HCT116 (cell line): ENCODE results near the gene PMF1. TPM values are rescaled to one million over a fixed set of nuclear protein-coding genes. Genes with fewer than 3 reads are reported as not detected.

ENCODE experiments used
- ATAC-seq: fragments of 200-7000 bp; cut with Tn5 transposase; 2 replicates; pipeline ENCODE4 v1.9.1; 2020; ENCODE audit warnings: mild to moderate bottlenecking, moderate library complexity
- BruUV-seq: library from RNA; stranded (reverse); fragments of 400-500 nt; replicated peaks from 2 replicates; lab custom pipeline; 2021; lab: Mats Ljungman, UMichigan
- CTCF ChIA-PET: fragments of 300-600 bp; sonication (Branson Sonifier 250); formaldehyde crosslinking; loops from one replicate; lab custom pipeline; 2021; ENCODE audit warnings: antibody characterized with exemption; lab: Charles Lee
- POLR2A ChIA-PET: fragments of 300-600, 350-600 bp; sonication (Branson Sonifier 250); formaldehyde crosslinking; loops from one replicate; lab custom pipeline; 2021; ENCODE audit warnings: antibody characterized with exemption; lab: Charles Lee
- RAD21 ChIA-PET, 2 experiments: fragments of 300-600 bp; sonication (Branson Sonifier 250); formaldehyde crosslinking; loops; one replicate each; lab custom pipeline; 2023; ENCODE audit warnings: low total read pairs in 2 of 2; ENCODE audit not compliant: uncharacterized antibody in 2 of 2, unreplicated experiment in 2 of 2, low non-redundant PET in 1 of 2; lab: Charles Lee
- DNase-seq: peaks from one replicate; pipeline ENCODE4 v3.0.0-alpha.2; 2010; ENCODE audit warnings: low read depth, low spot score
- H2AFZ ChIP-seq: fragments of 200-600 bp; shearing (Covaris generic), sonication (generic); 2 replicates; pipeline ENCODE4 v1.6.1; 2017; ENCODE audit warnings: low read depth, mixed run types, mixed read lengths, antibody characterized with exemption, low read length; ENCODE audit not compliant: poor library complexity, severe bottlenecking
- H3K27ac ChIP-seq: 2 replicates; pipeline ENCODE4 v1.5.1; 2012; ENCODE audit warnings: low read depth, low read length
- H3K27me3 ChIP-seq: fragments of 200-600 bp; sonication (generic); 2 replicates; pipeline ENCODE4 v1.6.1; 2016; ENCODE audit warnings: mixed run types, low read length, mixed read lengths; ENCODE audit not compliant: insufficient read depth
- H3K36me3 ChIP-seq, 2 experiments: fragments of 200-500 bp in 1 of 2; fragments of 200-600 bp in 1 of 2; sonication (Bioruptor generic) in 1 of 2; sonication (generic) in 1 of 2; 2 replicates each; pipeline versions ENCODE4 v1.5.1 to v1.6.1; 2014 to 2016; ENCODE audit warnings: low read length in 2 of 2, inconsistent platforms in 1 of 2, mixed read lengths in 1 of 2, mixed run types in 1 of 2; ENCODE audit not compliant: insufficient read depth in 2 of 2, control insufficient read depth in 1 of 2
- H3K4me1 ChIP-seq, 2 experiments: fragments of 200-600 bp in 1 of 2; sonication (generic) in 1 of 2; 2 replicates each; pipeline versions ENCODE4 v1.5.1 to v1.6.1; 2012 to 2017; ENCODE audit warnings: low read length in 2 of 2, inconsistent platforms in 1 of 2, mild to moderate bottlenecking in 1 of 2, mixed read lengths in 1 of 2, mixed run types in 1 of 2, moderate library complexity in 1 of 2; ENCODE audit not compliant: insufficient read depth in 2 of 2, control insufficient read depth in 1 of 2
- H3K4me2 ChIP-seq: fragments of 200-600 bp; sonication (generic); 2 replicates; pipeline ENCODE4 v1.6.1; 2017; ENCODE audit warnings: mixed run types, low read length, mixed read lengths
- H3K4me3 ChIP-seq, 2 experiments: fragments of 200-600 bp in 1 of 2; sonication (generic) in 1 of 2; replicated peaks in 1 of 2; 2 replicates each; pipeline ENCODE4 v1.5.1; 2011 to 2016; ENCODE audit warnings: low read length in 2 of 2, control low read depth in 1 of 2, low read depth in 1 of 2, mild to moderate bottlenecking in 1 of 2, mixed read lengths in 1 of 2, mixed run types in 1 of 2
- H3K79me2 ChIP-seq: fragments of 200-600 bp; sonication (generic); 2 replicates; pipeline ENCODE4 v1.6.1; 2017; ENCODE audit warnings: mild to moderate bottlenecking, mixed run types, low read length, moderate library complexity, mixed read lengths; ENCODE audit not compliant: insufficient read depth
- H3K9ac ChIP-seq: fragments of 200-600 bp; sonication (generic); 2 replicates; pipeline ENCODE4 v1.6.1; 2016; ENCODE audit warnings: low read length, mixed read lengths
- H3K9me2 ChIP-seq: fragments of 200-600 bp; sonication (generic), shearing (Covaris generic); 2 replicates; pipeline ENCODE4 v1.6.1; 2017; ENCODE audit warnings: mixed run types, mild to moderate bottlenecking, moderate library complexity; ENCODE audit not compliant: insufficient read depth
- H3K9me3 ChIP-seq, 2 experiments: fragments of 200-500 bp in 1 of 2; fragments of 200-600 bp in 1 of 2; sonication (Bioruptor generic) in 1 of 2; sonication (generic) in 1 of 2; 2 replicates each; pipeline ENCODE4 v1.6.1; 2014 to 2017; ENCODE audit warnings: low read length in 2 of 2, mixed read lengths in 2 of 2, inconsistent platforms in 1 of 2, low read depth in 1 of 2, mild to moderate bottlenecking in 1 of 2, mixed run types in 1 of 2, moderate library complexity in 1 of 2; ENCODE audit not compliant: control insufficient read depth in 1 of 2, insufficient read depth in 1 of 2
- H4K20me1 ChIP-seq: fragments of 200-600 bp; sonication (generic), shearing (Covaris generic); 2 replicates; pipeline ENCODE4 v1.6.1; 2017; ENCODE audit warnings: mixed run types, mild to moderate bottlenecking, moderate library complexity; ENCODE audit not compliant: insufficient read depth
- ATF3 ChIP-seq: IDR thresholded peaks from 2 replicates; pipeline ENCODE4 v1.6.1; 2012
- EZH2 ChIP-seq: fragments of 200-600 bp; sonication (generic); IDR thresholded peaks from 2 replicates; pipeline ENCODE4 v1.6.1; 2017; ENCODE audit warnings: antibody characterized with exemption, mixed run types
- EZH2phosphoT487 ChIP-seq: fragments of 200-600 bp; IDR thresholded peaks from 2 replicates; pipeline ENCODE4 v1.6.1; 2018; ENCODE audit warnings: antibody characterized with exemption, borderline replicate concordance
- FOSL1 ChIP-seq: IDR thresholded peaks from 2 replicates; pipeline ENCODE4 v1.6.1; 2012; ENCODE audit warnings: low read depth
- JUND ChIP-seq: IDR thresholded peaks from 2 replicates; pipeline ENCODE4 v1.6.1; 2012
- POLR2A ChIP-seq: IDR thresholded peaks from 2 replicates; pipeline ENCODE4 v1.7.0; 2011; ENCODE audit warnings: borderline replicate concordance; ENCODE audit not compliant: insufficient read depth, insufficient read length; ENCODE audit errors: extremely low read depth
- POLR2AphosphoS5 ChIP-seq: IDR thresholded peaks from 2 replicates; pipeline ENCODE4 v1.6.1; 2011; ENCODE audit warnings: mild to moderate bottlenecking, low read depth, low read length, moderate library complexity
- RAD21 ChIP-seq: IDR thresholded peaks from 2 replicates; pipeline ENCODE4 v1.6.1; 2012; ENCODE audit warnings: low read depth, mild to moderate bottlenecking
- REST ChIP-seq: IDR thresholded peaks from 2 replicates; pipeline ENCODE4 v1.6.1; 2012; ENCODE audit warnings: low read depth
- SIN3A ChIP-seq: IDR thresholded peaks from 2 replicates; pipeline ENCODE4 v1.6.1; 2012; ENCODE audit warnings: low read depth
- SP1 ChIP-seq: IDR thresholded peaks from 2 replicates; pipeline ENCODE4 v1.6.1; 2012; ENCODE audit warnings: low read depth
- SRF ChIP-seq: IDR thresholded peaks from 2 replicates; pipeline ENCODE4 v1.6.1; 2012; ENCODE audit warnings: low read depth
- TCF7L2 ChIP-seq: IDR thresholded peaks from 2 replicates; pipeline ENCODE4 v1.7.0; 2011; ENCODE audit warnings: borderline replicate concordance, inconsistent platforms; ENCODE audit not compliant: insufficient read depth, insufficient read length; ENCODE audit errors: extremely low read depth
- ZFX ChIP-seq: fragments of 450-650 bp; IDR thresholded peaks from 2 replicates; pipeline ENCODE4 v1.6.1; 2017
- intact Hi-C: fragments of 100-400 bp; cut with micrococcal nuclease; formaldehyde crosslinking; loops from 2 replicates; pipeline ENCODE4 v1.10.0; 2022
- total RNA-seq: library from RNA; stranded (reverse); gene quantifications from one replicate; pipeline ENCODE4 v1.2.1, GENCODE V29; 2021; ENCODE audit not compliant: unreplicated experiment

PMF1 gene
- total RNA-seq, 1 experiment from 2014 or later, result 52.6 TPM

- BruUV-seq, result no TSS peak
- ATAC-seq (no peak), DNase-seq (no peak)
- intact Hi-C loops, result no loop called here
- Histone ChIP-seq H3K4me2 (no peak overlapping the region), H4K20me1 (peaks cover 3% of the 10 kb centered on the region; the same call in 1 of the 2 replicates), H2AFZ (no peak overlapping the region), H3K36me3 (peaks cover 11 to 20% of the 10 kb centered on the region in 2 experiments; a peak in 3 of 4 replicates), H3K4me1 (peaks cover 9 to 24% of the 10 kb centered on the region in 2 experiments), H3K9ac (no peak overlapping the region), H3K9me2 (no peaks in the 10 kb centered on the region), H3K27me3 (no peaks in the 10 kb centered on the region), H3K27ac (0 out of 2 replicates have a peak overlapping the region, but pooled peaks have one; percentile 24)
- ChIA-PET CTCF (interaction anchor here (1.4 kb wide), 1 partner anchor 13 kb away, joined by 3 read pairs; no protein-coding TSS in a partner anchor), POLR2A (no interaction called here), RAD21 (no interaction called here)
- TF ChIP-seq REST (no peak), SIN3A (no peak), TCF7L2 (no peak), EZH2phosphoT487 (no peak), ZFX (no peak), SP1 (no peak), JUND (no peak), EZH2 (no peak), POLR2AphosphoS5 (no peak), ATF3 (no peak), POLR2A (no peak), RAD21 (no peak), FOSL1 (no peak), SRF (no peak)
- TF ChIP-seq, all 23 proteins: peak for 0
- no peaks in the 10 kb centered on the region for H3K79me2 ChIP-seq
- H3K4me3 ChIP-seq, result no peak overlapping the region
- H3K9me3 ChIP-seq, result no peaks in the 10 kb centered on the region
Measured at GRCh38 chr1:156246241-156246780, 33.5 kb downstream of the PMF1 start.
